Fibroblast of pulmonary artery (primary cell): Measurements from ENCODE around the gene CLDN17.

Experiments used
- DNase-seq: peaks from one replicate; pipeline ENCODE4 v3.0.0-alpha.2; 2010; ENCODE audit warnings: low read depth
- H3K4me3 ChIP-seq: replicated peaks from 2 replicates; pipeline ENCODE4 v1.5.1; 2011; ENCODE audit warnings: low read depth, mild to moderate bottlenecking, control low read depth, low read length, moderate library complexity
- TF ChIP-seq, protein P1 (sequence below): IDR thresholded peaks from 2 replicates; pipeline ENCODE4 v1.5.1; 2011; ENCODE audit warnings: mild to moderate bottlenecking, control low read depth, low read length, inconsistent platforms; ENCODE audit errors: missing control alignments

CLDN17 gene

DNA sequence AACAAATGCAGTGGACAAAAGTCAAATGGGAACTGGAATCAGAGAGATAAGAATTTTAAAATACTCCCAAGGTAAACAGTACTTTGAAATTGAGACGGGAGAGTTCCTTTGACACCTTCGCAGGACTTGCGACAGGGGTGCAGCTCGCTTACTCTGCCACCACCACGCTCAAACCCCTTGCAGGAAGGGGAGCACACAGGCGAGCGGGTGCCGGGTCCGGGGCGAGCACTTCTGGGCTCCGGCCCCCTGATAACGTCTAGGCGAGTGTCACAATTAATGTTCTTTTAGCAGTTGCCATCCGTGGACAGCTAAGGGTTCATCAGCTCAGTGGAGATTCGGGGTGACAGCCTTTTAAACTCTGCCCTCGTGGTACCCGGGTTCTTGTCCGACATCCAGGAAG, 37.4 kb downstream of the CLDN17 start:
- no peak overlapping the region for H3K4me3 ChIP-seq
- no peak for DNase-seq
- TF ChIP-seq, protein P1, sequence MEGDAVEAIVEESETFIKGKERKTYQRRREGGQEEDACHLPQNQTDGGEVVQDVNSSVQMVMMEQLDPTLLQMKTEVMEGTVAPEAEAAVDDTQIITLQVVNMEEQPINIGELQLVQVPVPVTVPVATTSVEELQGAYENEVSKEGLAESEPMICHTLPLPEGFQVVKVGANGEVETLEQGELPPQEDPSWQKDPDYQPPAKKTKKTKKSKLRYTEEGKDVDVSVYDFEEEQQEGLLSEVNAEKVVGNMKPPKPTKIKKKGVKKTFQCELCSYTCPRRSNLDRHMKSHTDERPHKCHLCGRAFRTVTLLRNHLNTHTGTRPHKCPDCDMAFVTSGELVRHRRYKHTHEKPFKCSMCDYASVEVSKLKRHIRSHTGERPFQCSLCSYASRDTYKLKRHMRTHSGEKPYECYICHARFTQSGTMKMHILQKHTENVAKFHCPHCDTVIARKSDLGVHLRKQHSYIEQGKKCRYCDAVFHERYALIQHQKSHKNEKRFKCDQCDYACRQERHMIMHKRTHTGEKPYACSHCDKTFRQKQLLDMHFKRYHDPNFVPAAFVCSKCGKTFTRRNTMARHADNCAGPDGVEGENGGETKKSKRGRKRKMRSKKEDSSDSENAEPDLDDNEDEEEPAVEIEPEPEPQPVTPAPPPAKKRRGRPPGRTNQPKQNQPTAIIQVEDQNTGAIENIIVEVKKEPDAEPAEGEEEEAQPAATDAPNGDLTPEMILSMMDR, result no peak

DNA sequence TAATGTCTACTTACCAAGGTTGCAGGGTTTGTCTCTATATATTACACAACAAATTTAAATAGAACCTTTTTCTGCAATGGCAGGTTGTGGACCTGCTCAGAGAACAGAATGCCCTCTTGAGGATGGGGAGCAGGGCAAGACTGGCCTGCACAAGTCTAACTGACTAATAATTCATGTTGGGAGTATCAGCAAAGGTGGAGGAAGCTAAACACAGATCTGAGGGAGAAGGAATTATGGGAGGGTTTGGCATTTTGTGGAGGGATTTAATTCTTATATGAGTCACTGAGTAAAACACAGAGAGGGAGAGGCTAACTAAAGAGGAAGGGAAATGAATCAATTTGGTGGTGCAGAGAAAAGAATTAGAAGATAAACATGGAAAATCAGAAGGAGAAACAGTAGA, 40.0 kb downstream of the CLDN17 start:
- no peak overlapping the region for H3K4me3 ChIP-seq
- TF ChIP-seq, protein P1, result no peak
- no peak for DNase-seq

DNA sequence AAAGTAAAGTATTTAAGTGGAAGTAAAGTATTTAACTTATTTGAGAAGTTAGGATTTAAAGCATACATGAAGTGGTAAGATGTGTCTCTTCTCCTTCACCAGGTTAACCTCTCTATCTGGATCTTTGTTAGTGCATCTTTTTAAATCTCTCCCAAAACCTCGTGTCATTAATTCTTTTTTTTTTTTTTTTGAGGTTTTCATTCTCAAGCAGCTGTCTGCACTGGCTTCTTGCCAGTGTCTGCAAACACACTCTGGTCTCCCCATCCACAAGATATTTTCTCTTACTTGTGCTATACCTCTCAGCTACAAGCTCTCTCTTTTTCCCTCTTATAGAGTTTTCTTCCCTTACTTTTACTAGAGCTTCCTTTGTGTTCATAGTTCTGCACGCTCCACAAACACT, 49.0 kb downstream of the CLDN17 start:
- no peak overlapping the region for H3K4me3 ChIP-seq
- no peak for DNase-seq
- TF ChIP-seq, protein P1, result no peak

DNA sequence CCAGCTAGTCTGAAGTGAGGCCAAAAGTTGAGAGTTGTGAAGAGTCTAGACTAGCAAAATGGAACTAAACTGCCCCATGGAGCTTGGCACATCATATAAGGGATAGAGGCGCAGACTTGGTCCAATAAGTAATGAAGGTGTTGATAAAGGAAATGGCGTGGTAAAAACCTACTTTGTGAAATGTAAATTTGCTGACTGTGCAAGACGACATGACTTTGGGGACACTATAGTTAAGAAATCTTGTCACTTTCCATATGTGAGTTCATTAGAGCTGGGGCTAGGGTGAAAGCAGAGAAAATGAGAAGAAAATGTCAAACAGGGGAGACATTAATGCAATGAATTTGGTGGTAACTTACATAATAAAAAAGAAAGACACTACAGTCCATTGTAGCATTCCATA, 50.1 kb downstream of the CLDN17 start:
- H3K4me3 ChIP-seq, result no peak overlapping the region
- no peak for DNase-seq
- TF ChIP-seq, protein P1, result no peak
